IPS-15b (cell line): ENCODE data around the gene GRIA4.

ENCODE experiments used
- H3K27me3 ChIP-seq: one replicate; pipeline ENCODE4 v1.6.1; 2013; ENCODE audit warnings: low read length; ENCODE audit not compliant: control insufficient read depth, insufficient read depth
- H3K36me3 ChIP-seq: one replicate; pipeline ENCODE4 v1.6.1; 2013; ENCODE audit warnings: low read length; ENCODE audit not compliant: control insufficient read depth, insufficient read depth
- H3K4me1 ChIP-seq: one replicate; pipeline ENCODE4 v1.6.1; 2013; ENCODE audit warnings: mild to moderate bottlenecking, low read length; ENCODE audit not compliant: control insufficient read depth, insufficient read depth
- H3K4me3 ChIP-seq: one replicate; pipeline ENCODE4 v1.5.1; 2013; ENCODE audit warnings: low read depth, low read length
- H3K9ac ChIP-seq: one replicate; pipeline ENCODE4 v1.6.1; 2013; ENCODE audit warnings: low read depth, mild to moderate bottlenecking, low read length
- H3K9me3 ChIP-seq: one replicate; pipeline ENCODE4 v1.6.1; 2013; ENCODE audit warnings: mild to moderate bottlenecking, low read length; ENCODE audit not compliant: control insufficient read depth, insufficient read depth

GRIA4 gene

DNA sequence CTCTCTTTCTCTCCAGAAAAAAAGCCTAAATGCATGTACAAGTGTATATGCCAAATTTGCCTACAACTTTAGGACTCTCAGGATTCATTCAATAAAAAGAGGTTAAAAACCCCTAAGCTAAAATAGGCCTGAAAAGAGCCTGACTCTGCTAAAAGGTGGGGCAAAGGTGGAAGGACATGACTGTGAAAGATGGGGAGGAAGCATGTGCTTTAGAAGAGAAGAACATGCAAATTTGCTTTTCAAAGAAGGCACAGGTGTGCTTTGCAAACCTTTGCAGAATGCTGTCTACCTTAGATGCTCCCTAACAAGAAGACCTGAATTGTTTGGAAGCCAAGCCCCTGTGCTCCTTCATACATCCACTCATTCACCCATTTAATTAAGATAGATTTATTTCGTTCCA is 87.4 kb downstream of the GRIA4 start:
- Histone ChIP-seq H3K4me3 (no peak overlapping the region), H3K9me3 (no peaks in the 10 kb centered on the region)

DNA sequence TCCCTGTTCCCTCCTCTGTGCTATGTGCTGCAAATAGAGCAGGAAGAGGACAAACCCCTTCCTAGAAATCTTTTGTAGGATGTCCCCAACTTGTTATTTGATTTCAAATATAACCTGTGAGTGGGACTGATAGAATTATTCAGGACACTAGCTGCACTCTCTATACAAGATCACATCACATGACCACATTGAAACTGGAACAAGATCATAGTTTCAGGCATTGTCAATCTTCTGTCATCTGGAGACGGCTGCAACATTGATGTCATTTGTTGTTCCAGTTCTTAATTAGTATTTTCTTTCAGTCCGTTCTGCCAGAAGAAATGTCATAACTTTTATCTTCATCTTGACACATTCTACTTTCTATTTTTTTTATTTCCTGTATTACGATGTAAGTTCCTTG is 89.3 kb downstream of the GRIA4 start:
- Histone ChIP-seq H3K36me3 (no peaks in the 10 kb centered on the region), H3K4me3 (no peak overlapping the region), H3K4me1 (no peaks in the 10 kb centered on the region), H3K27me3 (no peaks in the 10 kb centered on the region), H3K9me3 (no peaks in the 10 kb centered on the region), H3K9ac (no peak overlapping the region)

More for the DNA sequence above, 87.4 kb downstream of the GRIA4 start:
- H3K9ac ChIP-seq, result no peak overlapping the region
- H3K4me1 ChIP-seq, result no peaks in the 10 kb centered on the region
- no peaks in the 10 kb centered on the region for H3K27me3 ChIP-seq
- no peaks in the 10 kb centered on the region for H3K36me3 ChIP-seq

DNA sequence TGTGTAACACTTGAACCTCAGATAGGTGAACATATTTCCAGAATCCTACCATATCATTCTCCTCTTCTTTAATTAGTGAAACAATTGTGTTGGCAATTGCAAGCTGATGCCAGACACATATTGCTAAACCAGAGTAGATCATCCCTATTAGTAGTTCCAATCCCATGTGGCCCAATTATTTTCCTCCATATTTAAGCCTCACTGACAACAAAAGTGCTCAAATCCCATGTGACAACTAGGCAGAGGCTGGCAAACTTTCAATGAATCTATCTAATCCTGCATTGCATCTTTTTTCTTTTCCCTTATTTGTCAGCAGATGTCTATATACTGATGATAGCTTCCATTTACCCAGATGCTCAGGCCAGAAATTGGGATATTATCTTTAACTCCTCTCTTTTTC is 90.4 kb downstream of the GRIA4 start:
- Histone ChIP-seq H3K9me3 (no peaks in the 10 kb centered on the region), H3K27me3 (no peaks in the 10 kb centered on the region), H3K4me1 (no peaks in the 10 kb centered on the region), H3K9ac (no peak overlapping the region), H3K4me3 (no peak overlapping the region), H3K36me3 (no peaks in the 10 kb centered on the region)

DNA sequence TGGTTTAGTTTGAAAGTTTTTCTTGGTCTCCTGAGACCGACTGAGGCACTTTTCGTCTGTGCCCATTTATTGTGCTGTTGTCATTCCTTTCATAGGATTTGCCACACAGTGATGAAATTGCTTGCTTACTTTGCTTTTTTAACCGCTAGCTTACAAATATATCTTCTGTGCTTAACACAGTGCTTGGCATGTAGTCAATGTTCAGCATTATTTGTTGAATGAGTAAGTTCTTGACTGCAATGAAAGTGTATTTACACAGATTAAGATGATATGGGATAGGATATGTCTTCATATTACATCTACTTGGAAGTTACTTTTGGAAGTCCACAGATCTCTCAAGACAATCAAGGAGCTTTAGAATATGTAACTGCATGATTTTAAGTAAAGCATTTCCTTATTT is 91.2 kb downstream of the GRIA4 start:
- no peaks in the 10 kb centered on the region for H3K9me3 ChIP-seq
- H3K9ac ChIP-seq, result no peak overlapping the region
- no peak overlapping the region for H3K4me3 ChIP-seq
- no peaks in the 10 kb centered on the region for H3K4me1 ChIP-seq
- no peaks in the 10 kb centered on the region for H3K36me3 ChIP-seq
- H3K27me3 ChIP-seq, result no peaks in the 10 kb centered on the region

DNA sequence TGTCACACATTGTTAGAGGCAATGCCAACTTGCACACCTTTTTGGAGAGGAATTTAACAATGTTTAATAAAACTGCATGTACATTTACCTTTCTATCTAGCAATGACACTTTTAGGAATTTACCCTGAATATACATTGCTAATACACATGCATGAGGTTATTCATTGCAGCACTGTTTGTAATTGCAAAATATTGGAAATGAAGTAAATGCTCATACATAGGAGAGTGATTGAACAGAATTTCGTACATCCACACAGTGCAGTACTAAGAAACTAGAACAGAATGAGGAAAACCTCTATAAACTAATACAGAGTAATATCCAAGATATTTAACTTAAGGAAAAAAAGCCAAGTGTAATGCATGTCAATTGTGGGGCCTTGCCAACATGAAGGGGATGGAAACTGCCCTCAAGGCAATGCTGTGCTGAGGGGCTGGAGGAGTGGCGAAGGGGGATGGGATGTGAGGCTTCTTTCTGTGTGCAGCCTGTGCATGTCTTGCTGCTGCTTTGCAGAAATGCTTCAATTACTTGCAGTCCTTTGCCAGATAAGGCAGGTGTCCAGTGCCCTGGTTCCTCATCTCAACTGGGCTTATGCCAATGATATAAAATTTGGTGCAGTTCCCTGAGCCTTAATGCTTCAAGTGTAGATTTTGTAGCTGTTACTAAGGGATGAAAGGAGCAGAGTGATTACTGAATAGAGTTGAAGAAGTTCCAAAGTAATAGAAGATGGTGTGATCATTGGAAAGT is 96.1 kb downstream of the GRIA4 start:
- Histone ChIP-seq H3K9me3 (no peaks in the 10 kb centered on the region), H3K36me3 (no peaks in the 10 kb centered on the region), H3K27me3 (no peaks in the 10 kb centered on the region), H3K4me3 (no peak overlapping the region), H3K9ac (no peak overlapping the region), H3K4me1 (no peaks in the 10 kb centered on the region)

DNA sequence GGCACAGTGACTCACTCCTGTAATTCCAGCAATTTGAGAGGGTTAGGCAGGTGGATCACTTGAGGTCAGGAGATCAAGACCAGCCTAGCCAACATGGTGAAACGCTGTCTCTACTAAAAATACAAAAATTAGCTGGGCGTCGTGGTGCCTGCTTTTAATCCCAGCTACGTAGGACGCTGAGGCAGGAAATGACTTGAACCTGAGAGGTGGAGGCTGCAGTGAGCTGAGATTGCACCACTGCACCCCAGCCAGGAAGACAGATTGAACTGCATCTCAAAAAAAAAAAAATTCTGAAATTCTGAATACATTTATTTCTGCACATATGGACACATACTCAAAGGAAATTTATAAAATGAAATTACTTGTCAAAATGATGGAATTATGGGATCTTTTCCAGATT is 103.2 kb downstream of the GRIA4 start:
- Histone ChIP-seq H3K4me3 (no peak overlapping the region), H3K4me1 (no peaks in the 10 kb centered on the region), H3K27me3 (no peaks in the 10 kb centered on the region), H3K36me3 (no peaks in the 10 kb centered on the region), H3K9me3 (no peaks in the 10 kb centered on the region), H3K9ac (no peak overlapping the region)

DNA sequence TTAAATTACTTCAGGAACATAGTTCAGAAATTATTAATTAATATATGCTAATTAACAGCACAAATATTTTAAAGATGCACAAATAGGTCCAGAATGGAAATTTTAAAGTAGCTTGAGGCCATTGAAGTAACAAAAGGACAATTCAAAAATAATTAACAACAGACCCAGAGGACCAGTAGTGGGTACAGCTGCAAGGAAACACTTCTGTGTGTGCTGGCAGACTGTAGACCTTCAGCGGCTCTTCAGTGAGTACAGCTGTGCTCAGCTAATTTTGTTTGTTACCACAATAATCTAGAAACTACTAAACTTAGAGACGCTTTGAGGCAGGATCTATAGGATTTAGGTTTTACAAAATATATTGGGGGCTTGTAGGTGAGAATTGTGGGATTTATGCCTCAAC is 103.8 kb downstream of the GRIA4 start:
- Histone ChIP-seq H3K36me3 (no peaks in the 10 kb centered on the region), H3K4me3 (no peak overlapping the region), H3K4me1 (no peaks in the 10 kb centered on the region), H3K9ac (no peak overlapping the region), H3K27me3 (no peaks in the 10 kb centered on the region), H3K9me3 (no peaks in the 10 kb centered on the region)

DNA sequence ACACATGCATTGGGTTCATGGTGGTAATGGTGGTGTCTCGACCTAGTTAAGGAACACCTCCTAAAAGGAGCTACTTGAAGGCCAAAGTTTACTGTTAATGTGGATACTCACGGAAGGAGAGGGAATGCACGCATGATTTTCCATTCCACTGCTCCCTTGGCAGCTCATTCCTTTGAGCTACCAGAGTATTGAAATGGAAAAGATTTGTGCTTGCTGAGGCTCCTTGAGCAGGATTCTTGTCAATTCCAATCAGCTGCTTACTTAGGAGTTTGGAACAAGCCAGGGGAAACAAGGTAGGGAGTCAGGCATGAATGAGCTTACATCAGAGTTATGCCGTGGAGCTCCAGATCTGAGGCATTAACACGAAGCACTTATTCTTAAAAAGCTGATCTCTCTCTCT is 108.8 kb downstream of the GRIA4 start:
- Histone ChIP-seq H3K27me3 (no peaks in the 10 kb centered on the region), H3K4me3 (no peak overlapping the region), H3K36me3 (no peaks in the 10 kb centered on the region), H3K9ac (no peak overlapping the region), H3K9me3 (no peaks in the 10 kb centered on the region), H3K4me1 (peaks cover 2% of the 10 kb centered on the region)

DNA sequence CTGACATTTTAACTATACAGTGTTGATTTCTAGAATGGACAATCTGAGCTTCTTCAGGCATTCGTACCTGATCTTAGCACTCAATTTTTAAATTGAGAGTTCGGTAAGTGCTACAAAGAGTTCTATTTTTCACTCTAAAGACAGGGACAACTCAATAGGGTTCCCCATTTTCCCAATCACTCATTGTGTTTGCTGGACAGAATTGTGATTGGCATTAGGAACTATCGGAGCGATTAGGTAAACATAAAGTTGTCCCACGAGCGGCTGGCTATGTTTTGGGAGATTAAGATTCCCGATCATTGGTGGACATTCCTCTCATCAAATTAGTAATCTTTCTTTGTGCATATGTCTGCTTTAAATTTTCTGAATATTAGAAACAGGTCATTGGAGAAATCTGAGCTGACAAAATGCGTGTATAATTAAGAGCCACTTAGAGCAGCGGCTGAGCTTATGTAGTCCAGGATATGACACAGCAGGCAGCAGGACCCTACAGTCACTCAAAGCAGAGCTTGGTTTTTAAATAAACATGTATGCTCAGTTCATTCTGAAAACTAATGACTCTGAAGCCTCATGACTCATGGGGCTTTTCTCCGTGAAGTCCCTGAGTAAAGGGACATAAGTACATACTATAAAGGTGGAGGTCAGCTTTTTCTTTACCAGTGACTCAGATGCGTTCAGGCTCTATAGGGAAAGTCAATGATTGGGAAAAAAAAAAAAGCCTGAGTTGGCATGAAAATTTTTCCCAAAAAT is 109.4 kb downstream of the GRIA4 start:
- H3K36me3 ChIP-seq, result no peaks in the 10 kb centered on the region
- H3K4me3 ChIP-seq, result no peak overlapping the region
- peaks cover 2% of the 10 kb centered on the region for H3K4me1 ChIP-seq
- no peaks in the 10 kb centered on the region for H3K27me3 ChIP-seq
- H3K9ac ChIP-seq, result no peak overlapping the region
- no peaks in the 10 kb centered on the region for H3K9me3 ChIP-seq

DNA sequence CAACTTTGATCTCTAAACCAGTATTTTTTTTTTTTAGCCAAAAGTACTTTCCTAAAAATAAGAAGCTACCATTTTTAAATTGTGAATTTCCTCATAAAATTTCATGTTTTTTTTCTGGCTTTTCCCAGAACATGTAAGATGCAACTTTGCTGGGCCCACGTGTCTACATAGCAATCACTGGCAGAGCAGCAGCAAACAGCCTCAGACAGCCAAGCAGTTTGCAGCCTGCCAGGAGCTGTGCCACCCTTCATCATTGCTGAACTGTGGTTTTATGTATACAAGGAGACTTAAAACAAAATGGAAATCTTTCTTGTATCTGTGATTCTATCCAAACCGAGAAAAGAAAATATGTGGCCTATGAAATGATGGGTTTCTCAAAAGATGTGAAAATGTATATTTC is 110.2 kb downstream of the GRIA4 start:
- no peaks in the 10 kb centered on the region for H3K9me3 ChIP-seq
- H3K36me3 ChIP-seq, result no peaks in the 10 kb centered on the region
- no peak overlapping the region for H3K4me3 ChIP-seq
- H3K27me3 ChIP-seq, result no peaks in the 10 kb centered on the region
- H3K4me1 ChIP-seq, result peaks cover 2% of the 10 kb centered on the region
- H3K9ac ChIP-seq, result no peak overlapping the region

DNA sequence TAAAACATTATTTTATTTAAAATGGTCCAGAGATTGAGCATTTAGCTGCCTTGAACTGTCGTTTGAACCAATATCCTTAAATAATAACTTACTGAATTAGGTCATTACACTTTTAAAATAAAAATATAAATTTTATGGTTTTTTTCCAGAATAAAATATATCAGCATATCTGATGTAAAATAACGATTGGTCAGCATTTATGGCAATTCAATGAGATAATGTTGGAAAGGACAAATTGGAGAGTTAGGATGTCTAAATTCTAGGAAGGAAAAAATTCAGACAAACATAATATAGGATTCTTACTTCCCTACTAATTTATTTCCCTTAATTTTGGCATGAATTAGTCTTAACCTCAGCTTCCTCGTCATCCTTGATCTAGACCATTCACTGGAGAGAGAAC is 113.4 kb downstream of the GRIA4 start:
- Histone ChIP-seq H3K4me3 (no peak overlapping the region), H3K4me1 (peaks cover 2% of the 10 kb centered on the region), H3K9me3 (no peaks in the 10 kb centered on the region), H3K27me3 (no peaks in the 10 kb centered on the region), H3K9ac (no peak overlapping the region), H3K36me3 (no peaks in the 10 kb centered on the region)

DNA sequence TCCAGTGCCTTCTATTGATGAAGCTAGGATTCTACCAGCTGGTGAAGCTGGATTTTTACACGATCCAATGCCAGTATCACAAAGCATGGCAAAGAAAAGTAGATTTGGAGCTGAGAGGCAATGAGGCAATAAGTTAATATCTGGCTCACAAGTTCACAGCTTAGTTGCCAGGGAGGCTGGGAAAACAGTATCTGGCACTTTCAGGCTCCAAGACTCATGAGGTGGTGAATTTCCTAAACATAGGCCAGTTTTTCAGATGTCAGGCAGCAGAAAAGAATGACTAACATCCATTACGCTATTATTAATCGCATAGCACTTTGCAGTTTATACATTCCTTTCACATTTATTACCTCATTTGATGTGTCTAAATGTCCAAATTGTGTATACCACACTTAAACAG is 122.7 kb downstream of the GRIA4 start:
- no peaks in the 10 kb centered on the region for H3K9me3 ChIP-seq
- H3K4me3 ChIP-seq, result no peak overlapping the region
- no peak overlapping the region for H3K9ac ChIP-seq
- no peaks in the 10 kb centered on the region for H3K36me3 ChIP-seq
- no peaks in the 10 kb centered on the region for H3K4me1 ChIP-seq
- no peaks in the 10 kb centered on the region for H3K27me3 ChIP-seq
